Vagina (tissue), 2 donors: ENCODE data around the gene IKBKE. TPM values are rescaled to one million over a fixed set of nuclear protein-coding genes. Genes with fewer than 3 reads are reported as not detected.
A peak's percentile ranks its signal among the peaks of the same experiment; 100 is the strongest.

ENCODE experiments used
- DNase-seq, 2 donors: peaks; one replicate each; pipeline ENCODE4 v3.0.0-alpha.2; 2017; ENCODE audit errors: extremely low spot score in 2 of 2
- H3K27ac ChIP-seq: fragments of 200-600 bp; sonication (generic); one replicate; pipeline ENCODE4 v1.5.1; 2019
- H3K27me3 ChIP-seq: fragments of 200-600 bp; sonication (generic); one replicate; pipeline ENCODE4 v1.5.1; 2019
- H3K36me3 ChIP-seq, 2 donors: fragments of 200-600 bp; sonication (generic); one replicate each; pipeline ENCODE4 v1.5.1; 2017 to 2019
- H3K4me1 ChIP-seq: fragments of 200-600 bp; sonication (generic); one replicate; pipeline ENCODE4 v1.5.1; 2019
- H3K4me3 ChIP-seq, 2 donors: fragments of 200-600 bp; sonication (generic); 1 replicate in 1 of 2; 2 replicates in 1 of 2; pipeline ENCODE4 v1.5.1; 2016 to 2019
- H3K9me3 ChIP-seq: fragments of 200-600 bp; sonication (generic); one replicate; pipeline ENCODE4 v1.5.1; 2019
- CTCF ChIP-seq, 3 experiments: fragments of 450-650 bp in 2 of 3; fragments of 200-600 bp in 1 of 3; sonication (generic) in 1 of 3; IDR thresholded peaks; one replicate each; pipeline ENCODE4 v1.5.1; 2017 to 2019; ENCODE audit warnings: antibody characterized with exemption in 3 of 3, mild to moderate bottlenecking in 2 of 3, moderate library complexity in 2 of 3
- POLR2A ChIP-seq, 2 donors: fragments of 450-650 bp; IDR thresholded peaks; one replicate each; pipeline ENCODE4 v1.6.1; 2017; ENCODE audit warnings: antibody characterized with exemption in 2 of 2, mild to moderate bottlenecking in 2 of 2, moderate library complexity in 2 of 2
- POLR2AphosphoS5 ChIP-seq, 2 donors: sonication (generic); formaldehyde crosslinking; IDR thresholded peaks; one replicate each; pipeline ENCODE4 v1.9.0; 2017; ENCODE audit warnings: antibody characterized with exemption in 2 of 2, mild to moderate bottlenecking in 2 of 2, low read depth in 1 of 2; ENCODE audit not compliant: insufficient read depth in 1 of 2
- intact Hi-C: fragments of 100-400 bp; cut with DNase I; formaldehyde crosslinking; loops from one replicate; pipeline ENCODE4 v1.15.1; 2023
- total RNA-seq: library from RNA; depleted of rRNA; stranded (reverse); fragments of >200 nt; gene quantifications from one replicate; pipeline ENCODE4 v1.2.3, GENCODE V29; 2016

Gene IKBKE
- total RNA-seq, 1 donor from 2014 or later: 10.1 TPM

- TF ChIP-seq CTCF (IDR thresholded peaks at IDR 0.05) (no peak), POLR2A (IDR thresholded peaks at IDR 0.05) (no peak), POLR2AphosphoS5 (IDR thresholded peaks at IDR 0.05; ENCODE audit: insufficient read depth in 1 of 2, low read depth in 1 of 2) (no peak)
- Histone ChIP-seq H3K9me3 (no peaks in the 10 kb centered on the region), H3K27ac (no peak overlapping the region), H3K36me3 (no peaks in the 10 kb centered on the region), H3K27me3 (no peaks in the 10 kb centered on the region), H3K4me3 (no peak overlapping the region), H3K4me1 (peaks cover 32% of the 10 kb centered on the region)
- DNase-seq: no peak
- intact Hi-C loops: no loop called here
Measured at GRCh38 chr1:206516728-206516990, 46.4 kb downstream of the IKBKE start.

- H3K9me3 ChIP-seq: no peaks in the 10 kb centered on the region
- no peak for TF ChIP-seq POLR2AphosphoS5 (IDR thresholded peaks at IDR 0.05; ENCODE audit: insufficient read depth in 1 of 2, low read depth in 1 of 2)
- no peak for TF ChIP-seq CTCF (IDR thresholded peaks at IDR 0.05)
- TF ChIP-seq POLR2A (IDR thresholded peaks at IDR 0.05): no peak
Measured at GRCh38 chr1:206517784-206518183, 47.5 kb downstream of the IKBKE start.

DNA sequence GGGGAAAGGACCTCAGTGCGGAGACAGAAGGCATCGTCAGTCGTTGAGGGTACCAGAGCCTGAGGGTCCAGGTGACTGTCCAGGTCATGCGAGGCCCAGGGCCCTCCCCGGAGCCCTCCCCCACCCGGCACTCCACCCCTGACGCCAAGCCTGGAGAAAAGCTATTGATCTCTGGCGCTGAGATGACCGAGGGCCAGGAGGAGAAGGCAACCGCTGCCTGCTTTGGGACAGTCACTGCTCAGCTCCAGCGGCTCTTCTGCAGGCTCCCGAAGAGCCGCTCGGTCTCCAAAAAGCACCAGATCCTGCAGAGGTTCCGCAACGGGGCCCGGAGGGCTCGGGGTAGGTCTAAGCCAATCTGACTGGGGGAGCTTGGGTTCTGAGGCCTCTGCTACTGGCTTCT lies 47.9 kb downstream of the IKBKE start:
- intact Hi-C loops: no loop called here
- H3K4me1 ChIP-seq: peaks cover 18% of the 10 kb centered on the region

More at GRCh38 chr1:206517784-206518183, 47.5 kb downstream of the IKBKE start:
- Histone ChIP-seq H3K27ac (no peak overlapping the region), H3K4me1 (peaks cover 22% of the 10 kb centered on the region), H3K36me3 (no peaks in the 10 kb centered on the region), H3K4me3 (no peak overlapping the region), H3K27me3 (no peaks in the 10 kb centered on the region)
- intact Hi-C loops: no loop called here
- DNase-seq: no peak

GRCh38 chr1:206518743-206519142 lies 48.5 kb downstream of the IKBKE start:
- H3K27me3 ChIP-seq: no peaks in the 10 kb centered on the region
- TF ChIP-seq POLR2A (IDR thresholded peaks at IDR 0.05) (no peak), POLR2AphosphoS5 (IDR thresholded peaks at IDR 0.05; ENCODE audit: insufficient read depth in 1 of 2, low read depth in 1 of 2) (no peak), CTCF (IDR thresholded peaks at IDR 0.05) (no peak)
- H3K27ac ChIP-seq: no peak overlapping the region
- H3K9me3 ChIP-seq: no peaks in the 10 kb centered on the region
- H3K36me3 ChIP-seq: no peaks in the 10 kb centered on the region
- no peak overlapping the region for H3K4me3 ChIP-seq
- DNase-seq: no peak
- peaks cover 14% of the 10 kb centered on the region for H3K4me1 ChIP-seq
- intact Hi-C loops: no loop called here

More for the DNA sequence above, 47.9 kb downstream of the IKBKE start:
- TF ChIP-seq POLR2AphosphoS5 (IDR thresholded peaks at IDR 0.05; ENCODE audit: insufficient read depth in 1 of 2, low read depth in 1 of 2): no peak
- no peak for TF ChIP-seq POLR2A (IDR thresholded peaks at IDR 0.05)
- no peak for TF ChIP-seq CTCF (IDR thresholded peaks at IDR 0.05)
- Histone ChIP-seq H3K9me3 (no peaks in the 10 kb centered on the region), H3K27me3 (no peaks in the 10 kb centered on the region), H3K36me3 (no peaks in the 10 kb centered on the region), H3K27ac (no peak overlapping the region), H3K4me3 (no peak overlapping the region)
- no peak for DNase-seq

DNA sequence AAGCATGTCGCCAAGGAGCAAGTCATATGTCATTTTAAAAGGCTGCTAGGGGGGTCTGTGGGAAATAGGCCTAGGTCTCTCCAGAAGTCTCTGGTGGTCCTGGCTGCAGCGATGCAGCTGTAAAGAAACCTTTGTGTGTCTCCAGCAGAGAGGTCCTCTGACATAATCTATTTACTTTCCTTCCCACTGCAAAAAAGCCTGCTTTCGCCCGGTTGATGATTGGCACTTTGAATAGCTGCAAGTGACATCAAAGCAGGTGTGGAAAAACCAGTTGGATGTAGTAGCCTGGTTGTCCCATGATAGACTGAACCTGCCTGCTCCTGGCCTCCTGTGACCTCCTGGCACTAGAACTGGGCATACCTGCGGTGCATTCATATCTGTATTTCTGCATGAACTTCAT lies 50.9 kb downstream of the IKBKE start:
- DNase-seq: no peak
- H3K36me3 ChIP-seq: no peaks in the 10 kb centered on the region
- no peaks in the 10 kb centered on the region for H3K27me3 ChIP-seq
- no peak overlapping the region for H3K4me3 ChIP-seq
- no peak overlapping the region for H3K27ac ChIP-seq
- intact Hi-C loops: no loop called here
- peaks cover 12% of the 10 kb centered on the region for H3K4me1 ChIP-seq
- TF ChIP-seq POLR2AphosphoS5 (IDR thresholded peaks at IDR 0.05; ENCODE audit: insufficient read depth in 1 of 2, low read depth in 1 of 2) (peak in 1 of 2 donors; percentile 35), POLR2A (IDR thresholded peaks at IDR 0.05) (no peak)
- no peaks in the 10 kb centered on the region for H3K9me3 ChIP-seq
